ENCODE measurements around the gene CNTLN. TPM values are rescaled to one million over a fixed set of nuclear protein-coding genes. Genes with fewer than 3 reads are reported as not detected.

The CNTLN gene
- total RNA-seq, 3 donors from 2014 or later: 13.6 to 19.7 (median 14.6) TPM

DNA sequence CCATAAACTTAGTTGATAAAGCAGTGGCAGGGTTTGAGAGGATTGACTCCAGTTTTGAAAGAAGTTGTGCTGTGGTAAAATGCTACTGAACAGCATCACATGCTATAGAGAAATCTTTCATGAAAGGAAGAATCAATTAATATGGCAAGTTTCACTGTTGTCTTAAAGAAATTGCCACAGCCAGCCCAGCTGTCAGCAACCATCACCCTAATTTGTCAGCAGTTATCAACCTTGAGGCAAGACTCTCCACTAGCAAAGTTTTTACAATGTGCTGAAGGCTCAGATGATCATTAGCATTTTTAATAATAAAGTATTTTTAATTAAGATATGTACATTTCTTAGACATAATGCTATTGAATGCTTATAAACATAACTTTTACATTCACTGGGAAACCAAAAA is 343.0 kb downstream of the CNTLN start:
- H3K4me1 ChIP-seq: no peaks in the 10 kb centered on the region
- no peaks in the 10 kb centered on the region for H3K36me3 ChIP-seq
- intact Hi-C loops (cut with DNase I; ENCODE audit: low total_unique reads): no loop called here
- H3K27me3 ChIP-seq: no peaks in the 10 kb centered on the region
- TF ChIP-seq, protein P1, sequence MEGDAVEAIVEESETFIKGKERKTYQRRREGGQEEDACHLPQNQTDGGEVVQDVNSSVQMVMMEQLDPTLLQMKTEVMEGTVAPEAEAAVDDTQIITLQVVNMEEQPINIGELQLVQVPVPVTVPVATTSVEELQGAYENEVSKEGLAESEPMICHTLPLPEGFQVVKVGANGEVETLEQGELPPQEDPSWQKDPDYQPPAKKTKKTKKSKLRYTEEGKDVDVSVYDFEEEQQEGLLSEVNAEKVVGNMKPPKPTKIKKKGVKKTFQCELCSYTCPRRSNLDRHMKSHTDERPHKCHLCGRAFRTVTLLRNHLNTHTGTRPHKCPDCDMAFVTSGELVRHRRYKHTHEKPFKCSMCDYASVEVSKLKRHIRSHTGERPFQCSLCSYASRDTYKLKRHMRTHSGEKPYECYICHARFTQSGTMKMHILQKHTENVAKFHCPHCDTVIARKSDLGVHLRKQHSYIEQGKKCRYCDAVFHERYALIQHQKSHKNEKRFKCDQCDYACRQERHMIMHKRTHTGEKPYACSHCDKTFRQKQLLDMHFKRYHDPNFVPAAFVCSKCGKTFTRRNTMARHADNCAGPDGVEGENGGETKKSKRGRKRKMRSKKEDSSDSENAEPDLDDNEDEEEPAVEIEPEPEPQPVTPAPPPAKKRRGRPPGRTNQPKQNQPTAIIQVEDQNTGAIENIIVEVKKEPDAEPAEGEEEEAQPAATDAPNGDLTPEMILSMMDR (IDR thresholded peaks at IDR 0.05): no peak
- no peak overlapping the region for H3K4me3 ChIP-seq
- no peaks in the 10 kb centered on the region for H3K9me3 ChIP-seq
- no peak overlapping the region for H3K27ac ChIP-seq
- DNase-seq (ENCODE audit: low spot score in 2 of 2): no peak

DNA sequence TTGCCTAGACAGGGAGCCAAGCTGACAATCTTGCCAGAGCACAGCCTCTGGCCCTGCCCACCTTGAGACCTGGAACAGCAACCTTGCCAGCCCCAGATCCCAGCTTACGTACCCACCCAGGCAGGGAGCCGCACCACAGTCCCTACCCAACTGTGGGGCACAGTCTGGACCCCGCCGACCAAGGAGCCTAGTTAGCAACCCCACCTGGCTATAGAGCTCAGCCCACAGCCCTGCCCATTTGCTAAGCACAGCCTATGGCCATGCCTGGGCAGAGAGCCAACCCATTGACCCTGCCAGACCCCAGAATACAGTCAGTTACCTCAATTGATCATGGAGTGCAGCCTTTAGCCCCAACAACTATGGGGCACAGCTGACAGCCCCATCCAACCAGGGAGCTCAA is 346.1 kb downstream of the CNTLN start:
- no peaks in the 10 kb centered on the region for H3K36me3 ChIP-seq
- intact Hi-C loops (cut with DNase I; ENCODE audit: low total_unique reads): no loop called here
- no peaks in the 10 kb centered on the region for H3K9me3 ChIP-seq
- H3K27ac ChIP-seq: no peak overlapping the region
- DNase-seq (ENCODE audit: low spot score in 2 of 2): no peak
- no peaks in the 10 kb centered on the region for H3K27me3 ChIP-seq
- no peaks in the 10 kb centered on the region for H3K4me1 ChIP-seq
- no peak overlapping the region for H3K4me3 ChIP-seq
- TF ChIP-seq POLR2A (IDR thresholded peaks at IDR 0.05) (no peak), POLR2AphosphoS5 (IDR thresholded peaks at IDR 0.05) (no peak)
- TF ChIP-seq, protein P1 (IDR thresholded peaks at IDR 0.05): no peak

DNA sequence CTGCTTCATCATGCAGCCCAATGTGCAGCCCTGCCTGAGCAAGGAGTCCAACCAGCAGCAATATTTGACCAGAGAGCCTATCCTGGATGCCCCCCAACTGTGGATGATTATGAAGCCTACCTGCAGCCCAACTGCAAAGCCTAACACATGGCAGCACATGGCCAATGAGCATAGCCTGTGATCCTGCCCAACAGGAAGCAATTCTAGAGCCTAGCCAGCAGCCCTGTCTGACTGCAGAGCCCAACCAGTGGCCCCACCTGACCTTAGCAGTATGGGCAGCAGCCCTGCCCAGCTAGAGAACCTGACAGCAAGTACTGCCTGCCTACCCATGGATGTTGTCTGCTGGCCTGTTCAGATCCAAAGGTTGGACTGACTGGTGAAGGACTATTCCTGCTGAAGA is 346.7 kb downstream of the CNTLN start:
- Histone ChIP-seq H3K27ac (no peak overlapping the region), H3K9me3 (no peaks in the 10 kb centered on the region), H3K27me3 (no peaks in the 10 kb centered on the region), H3K4me3 (no peak overlapping the region), H3K4me1 (no peaks in the 10 kb centered on the region), H3K36me3 (no peaks in the 10 kb centered on the region)
- intact Hi-C loops (cut with DNase I; ENCODE audit: low total_unique reads): no loop called here
- DNase-seq (ENCODE audit: low spot score in 2 of 2): no peak
- TF ChIP-seq, protein P1 (IDR thresholded peaks at IDR 0.05): no peak
- TF ChIP-seq POLR2AphosphoS5 (IDR thresholded peaks at IDR 0.05) (no peak), POLR2A (IDR thresholded peaks at IDR 0.05) (no peak)

DNA sequence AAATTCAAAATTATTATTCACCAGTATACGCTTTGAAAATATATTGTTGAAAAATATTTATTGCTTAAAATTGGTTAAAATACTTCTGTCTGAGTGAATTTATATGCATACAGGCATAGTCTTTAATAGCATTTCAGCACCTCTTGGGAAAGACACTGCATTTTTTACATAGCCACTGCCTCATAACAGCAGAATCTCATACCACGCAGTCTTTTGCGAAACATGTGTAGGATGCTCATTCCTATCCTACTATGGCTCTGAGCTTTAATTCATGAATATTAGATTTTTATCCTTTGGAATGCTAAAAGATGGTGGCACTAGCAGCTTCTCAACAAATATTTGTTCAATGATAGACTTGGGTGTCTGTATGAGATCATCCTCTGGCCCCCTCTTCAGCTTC is 350.1 kb downstream of the CNTLN start:
- Histone ChIP-seq H3K27me3 (no peaks in the 10 kb centered on the region), H3K4me3 (no peak overlapping the region), H3K27ac (no peak overlapping the region), H3K36me3 (no peaks in the 10 kb centered on the region), H3K9me3 (no peaks in the 10 kb centered on the region), H3K4me1 (no peaks in the 10 kb centered on the region)
- intact Hi-C loops (cut with DNase I; ENCODE audit: low total_unique reads): no loop called here
- TF ChIP-seq POLR2A (IDR thresholded peaks at IDR 0.05) (no peak), POLR2AphosphoS5 (IDR thresholded peaks at IDR 0.05) (no peak)
- TF ChIP-seq, protein P1 (IDR thresholded peaks at IDR 0.05): no peak
- no peak for DNase-seq (ENCODE audit: low spot score in 2 of 2)

DNA sequence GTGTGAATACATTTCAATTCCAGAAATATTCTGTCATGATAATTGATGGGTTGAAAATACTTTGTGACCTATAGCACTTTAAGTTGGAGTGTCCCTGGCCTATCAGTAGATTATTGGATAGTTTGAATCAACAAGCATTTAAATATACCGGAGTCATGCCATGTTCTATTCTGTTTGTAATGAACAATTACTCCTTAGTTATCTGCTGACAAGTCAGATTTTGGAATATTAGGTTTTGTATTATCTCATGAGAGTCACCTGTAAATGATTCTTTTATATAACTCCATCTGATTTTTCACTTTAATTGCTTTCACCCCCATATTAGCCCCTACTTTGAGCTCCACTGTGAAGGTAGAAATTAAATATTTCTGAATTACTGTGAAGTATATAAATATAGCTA is 351.6 kb downstream of the CNTLN start:
- Histone ChIP-seq H3K27ac (no peak overlapping the region), H3K4me3 (no peak overlapping the region), H3K9me3 (no peaks in the 10 kb centered on the region), H3K27me3 (no peaks in the 10 kb centered on the region), H3K36me3 (no peaks in the 10 kb centered on the region), H3K4me1 (no peaks in the 10 kb centered on the region)
- no peak for TF ChIP-seq POLR2AphosphoS5 (IDR thresholded peaks at IDR 0.05)
- TF ChIP-seq, protein P1 (IDR thresholded peaks at IDR 0.05): no peak
- TF ChIP-seq POLR2A (IDR thresholded peaks at IDR 0.05): no peak
- no peak for DNase-seq (ENCODE audit: low spot score in 2 of 2)
- intact Hi-C loops (cut with DNase I; ENCODE audit: low total_unique reads): no loop called here
